ENCODE measurements around the gene PDGFD.

PDGFD gene

GRCh38 chr11:104043142-104043541, 120.8 kb downstream of the PDGFD start:
- H3K4me2 ChIP-seq (ENCODE audit: insufficient read depth, low read length): no peak overlapping the region
- H3K27me3 ChIP-seq (ENCODE audit: insufficient read depth, low read length, poor library complexity): no peaks in the 10 kb centered on the region
- no peak overlapping the region for H2AFZ ChIP-seq (ENCODE audit: low read depth, low read length)
- H4K20me1 ChIP-seq (ENCODE audit: insufficient read depth, low read length): no peaks in the 10 kb centered on the region
- no peaks in the 10 kb centered on the region for H3K36me3 ChIP-seq (ENCODE audit: insufficient read depth, low read length)
- no peak for ATAC-seq (ENCODE audit: insufficient read depth, low read depth)
- no peaks in the 10 kb centered on the region for H3K4me1 ChIP-seq (ENCODE audit: insufficient read depth, low read length)
- H3K9me3 ChIP-seq (ENCODE audit: insufficient read depth, low read length, severe bottlenecking): no peaks in the 10 kb centered on the region
- DNase-seq: no peak
- H3K9ac ChIP-seq (ENCODE audit: low read depth, low read length): no peak overlapping the region
- TF ChIP-seq EZH2 (IDR thresholded peaks at IDR 0.05; ENCODE audit: borderline replicate concordance, low read depth, low read length, severe bottlenecking) (no peak), CTCF (IDR thresholded peaks at IDR 0.05; ENCODE audit: borderline replicate concordance, extremely low read depth, low read length, poor library complexity, severe bottlenecking) (no peak)
- H3K4me3 ChIP-seq (ENCODE audit: low read depth in 1 of 2, low read length in 2 of 2): no peak overlapping the region
- no peaks in the 10 kb centered on the region for H3K79me2 ChIP-seq (ENCODE audit: insufficient read depth, low read length)
- H3K27ac ChIP-seq (ENCODE audit: low read length): no peak overlapping the region

- Histone ChIP-seq H3K27me3 (ENCODE audit: insufficient read depth, low read length, poor library complexity) (no peaks in the 10 kb centered on the region), H3K27ac (ENCODE audit: low read length) (no peak overlapping the region), H3K4me2 (ENCODE audit: insufficient read depth, low read length) (no peak overlapping the region), H4K20me1 (ENCODE audit: insufficient read depth, low read length) (no peaks in the 10 kb centered on the region), H2AFZ (ENCODE audit: low read depth, low read length) (no peak overlapping the region), H3K4me3 (ENCODE audit: low read depth in 1 of 2, low read length in 2 of 2) (no peak overlapping the region), H3K9me3 (ENCODE audit: insufficient read depth, low read length, severe bottlenecking) (no peaks in the 10 kb centered on the region), H3K36me3 (ENCODE audit: insufficient read depth, low read length) (no peaks in the 10 kb centered on the region), H3K9ac (ENCODE audit: low read depth, low read length) (no peak overlapping the region), H3K79me2 (ENCODE audit: insufficient read depth, low read length) (no peaks in the 10 kb centered on the region), H3K4me1 (ENCODE audit: insufficient read depth, low read length) (no peaks in the 10 kb centered on the region)
- TF ChIP-seq EZH2 (IDR thresholded peaks at IDR 0.05; ENCODE audit: borderline replicate concordance, low read depth, low read length, severe bottlenecking): no peak
- no peak for TF ChIP-seq CTCF (IDR thresholded peaks at IDR 0.05; ENCODE audit: borderline replicate concordance, extremely low read depth, low read length, poor library complexity, severe bottlenecking)
- no peak for DNase-seq
- ATAC-seq (ENCODE audit: insufficient read depth, low read depth): no peak
These were observed 122.2 kb downstream of the PDGFD start for GRCh38 chr11:104041792-104042191.

GRCh38 chr11:104036995-104037394, 127.0 kb downstream of the PDGFD start:
- no peak overlapping the region for H3K9ac ChIP-seq (ENCODE audit: low read depth, low read length)
- no peaks in the 10 kb centered on the region for H3K9me3 ChIP-seq (ENCODE audit: insufficient read depth, low read length, severe bottlenecking)
- ATAC-seq (ENCODE audit: insufficient read depth, low read depth) (no peak), DNase-seq (no peak)
- H2AFZ ChIP-seq (ENCODE audit: low read depth, low read length): no peak overlapping the region
- no peak overlapping the region for H3K27ac ChIP-seq (ENCODE audit: low read length)
- TF ChIP-seq EZH2 (IDR thresholded peaks at IDR 0.05; ENCODE audit: borderline replicate concordance, low read depth, low read length, severe bottlenecking) (no peak), CTCF (IDR thresholded peaks at IDR 0.05; ENCODE audit: borderline replicate concordance, extremely low read depth, low read length, poor library complexity, severe bottlenecking) (no peak)
- H3K4me3 ChIP-seq (ENCODE audit: low read depth in 1 of 2, low read length in 2 of 2): no peak overlapping the region
- H3K4me2 ChIP-seq (ENCODE audit: insufficient read depth, low read length): no peak overlapping the region
- H3K79me2 ChIP-seq (ENCODE audit: insufficient read depth, low read length): no peaks in the 10 kb centered on the region
- H3K27me3 ChIP-seq (ENCODE audit: insufficient read depth, low read length, poor library complexity): no peaks in the 10 kb centered on the region
- H3K36me3 ChIP-seq (ENCODE audit: insufficient read depth, low read length): no peaks in the 10 kb centered on the region
- H4K20me1 ChIP-seq (ENCODE audit: insufficient read depth, low read length): no peaks in the 10 kb centered on the region
- no peaks in the 10 kb centered on the region for H3K4me1 ChIP-seq (ENCODE audit: insufficient read depth, low read length)

- no peaks in the 10 kb centered on the region for H3K4me1 ChIP-seq (ENCODE audit: insufficient read depth, low read length)
- H4K20me1 ChIP-seq (ENCODE audit: insufficient read depth, low read length): no peaks in the 10 kb centered on the region
- H2AFZ ChIP-seq (ENCODE audit: low read depth, low read length): no peak within 1 kb of the TSS
- H3K27me3 ChIP-seq (ENCODE audit: insufficient read depth, low read length, poor library complexity): no peaks in the 10 kb centered on the region
- no peak for ATAC-seq (ENCODE audit: insufficient read depth, low read depth)
- H3K27ac ChIP-seq (ENCODE audit: low read length): no peak within 1 kb of the TSS
- no peaks in the 10 kb centered on the region for H3K36me3 ChIP-seq (ENCODE audit: insufficient read depth, low read length)
- TF ChIP-seq CTCF (IDR thresholded peaks at IDR 0.05; ENCODE audit: borderline replicate concordance, extremely low read depth, low read length, poor library complexity, severe bottlenecking): no peak
- TF ChIP-seq EZH2 (IDR thresholded peaks at IDR 0.05; ENCODE audit: borderline replicate concordance, low read depth, low read length, severe bottlenecking): no peak
- no peak within 1 kb of the TSS for H3K4me3 ChIP-seq (ENCODE audit: low read depth in 1 of 2, low read length in 2 of 2)
- H3K4me2 ChIP-seq (ENCODE audit: insufficient read depth, low read length): no peak within 1 kb of the TSS
- H3K9me3 ChIP-seq (ENCODE audit: insufficient read depth, low read length, severe bottlenecking): no peaks in the 10 kb centered on the region
- no peak within 1 kb of the TSS for H3K9ac ChIP-seq (ENCODE audit: low read depth, low read length)
- no peak for DNase-seq
- H3K79me2 ChIP-seq (ENCODE audit: insufficient read depth, low read length): no peaks in the 10 kb centered on the region
These were observed 127.4 kb downstream of the PDGFD start, which contains the start of gene DDI1 for GRCh38 chr11:104036588-104036987. Gene DDI1, plus strand, starts transcription at chr11:104036640. Its CDS starts 183 bp downstream, at chr11:104036823.
